ENCODE results near the gene RHBDF1.

The RHBDF1 gene

GRCh38 chr16:74747-75334 lies 2.4 kb upstream of the RHBDF1 start:
- DNase-seq (ENCODE audit: low spot score): no peak

- no peak for DNase-seq (ENCODE audit: low spot score)
These were observed 1.8 kb upstream of the RHBDF1 start for GRCh38 chr16:74051-74746.

- peak; percentile 80 for DNase-seq (ENCODE audit: low spot score)
These were observed 660 bp downstream of the RHBDF1 start for GRCh38 chr16:71540-72401.

- no peak for DNase-seq (ENCODE audit: low spot score)
These were observed 1.3 kb downstream of the RHBDF1 start for GRCh38 chr16:71210-71539.

- no peak for DNase-seq (ENCODE audit: low spot score)
These were observed 3.2 kb downstream of the RHBDF1 start for GRCh38 chr16:69181-69580.

- DNase-seq (ENCODE audit: low spot score): peak; percentile 69
These were observed 4.3 kb downstream of the RHBDF1 start for GRCh38 chr16:67884-68789.

GRCh38 chr16:67183-67791 lies 5.1 kb downstream of the RHBDF1 start:
- DNase-seq (ENCODE audit: low spot score): no peak

GRCh38 chr16:66309-67182 lies 5.9 kb downstream of the RHBDF1 start:
- DNase-seq (ENCODE audit: low spot score): no peak

- peak; percentile 92 for DNase-seq (ENCODE audit: low spot score)
These were observed 6.7 kb downstream of the RHBDF1 start for GRCh38 chr16:65745-66144.

- DNase-seq (ENCODE audit: low spot score): no peak
These were observed 7.5 kb downstream of the RHBDF1 start for GRCh38 chr16:64914-65255.

GRCh38 chr16:63998-64913 lies 8.2 kb downstream of the RHBDF1 start:
- no peak for DNase-seq (ENCODE audit: low spot score)

GRCh38 chr16:63466-63865 lies 9.0 kb downstream of the RHBDF1 start:
- DNase-seq (ENCODE audit: low spot score): no peak

GRCh38 chr16:62968-63391 lies 9.5 kb downstream of the RHBDF1 start:
- DNase-seq (ENCODE audit: low spot score): no peak

- DNase-seq (ENCODE audit: low spot score): no peak
These were observed 10.0 kb downstream of the RHBDF1 start for GRCh38 chr16:62283-62967.

- no peak for DNase-seq (ENCODE audit: low spot score)
These were observed 10.6 kb downstream of the RHBDF1 start for GRCh38 chr16:61879-62281.

GRCh38 chr16:60929-61878 lies 11.2 kb downstream of the RHBDF1 start:
- DNase-seq (ENCODE audit: low spot score): no peak

GRCh38 chr16:60166-60565 lies 12.3 kb downstream of the RHBDF1 start:
- DNase-seq (ENCODE audit: low spot score): no peak
